SW 1271 (cell line): ENCODE measurements around the gene TREX2.

ENCODE experiments used
- DNase-seq, 2 experiments: peaks; one replicate each; lab custom pipeline; 2025; lab: John Stamatoyannopoulos, UW

The TREX2 gene

DNA sequence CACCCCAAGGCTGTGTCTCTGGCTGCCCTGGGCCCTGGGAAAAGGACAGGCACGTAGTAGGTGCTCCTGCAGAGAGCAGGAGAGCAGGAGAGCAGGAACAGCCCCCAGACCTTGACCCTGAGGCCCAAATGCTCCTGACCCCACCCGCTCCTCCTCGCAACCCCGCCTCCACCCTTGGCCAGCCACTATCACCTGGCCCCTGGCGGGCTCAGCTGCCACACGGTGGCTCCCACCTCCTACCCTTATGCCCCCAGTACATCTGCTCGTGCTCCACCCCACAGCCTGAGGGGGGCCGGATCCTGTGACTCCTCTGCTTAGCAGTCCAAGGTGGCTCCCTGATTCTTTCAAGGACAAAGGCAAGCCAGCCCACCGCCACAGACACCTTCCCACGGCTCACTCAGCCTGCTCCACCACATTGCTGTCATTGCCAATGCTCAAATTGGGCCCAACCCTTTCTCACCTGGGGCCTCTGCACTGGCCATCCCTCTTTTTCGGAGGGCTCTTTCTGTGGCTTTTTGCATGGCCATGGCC lies 30.0 kb upstream of the TREX2 start:
- no peak for DNase-seq

DNA sequence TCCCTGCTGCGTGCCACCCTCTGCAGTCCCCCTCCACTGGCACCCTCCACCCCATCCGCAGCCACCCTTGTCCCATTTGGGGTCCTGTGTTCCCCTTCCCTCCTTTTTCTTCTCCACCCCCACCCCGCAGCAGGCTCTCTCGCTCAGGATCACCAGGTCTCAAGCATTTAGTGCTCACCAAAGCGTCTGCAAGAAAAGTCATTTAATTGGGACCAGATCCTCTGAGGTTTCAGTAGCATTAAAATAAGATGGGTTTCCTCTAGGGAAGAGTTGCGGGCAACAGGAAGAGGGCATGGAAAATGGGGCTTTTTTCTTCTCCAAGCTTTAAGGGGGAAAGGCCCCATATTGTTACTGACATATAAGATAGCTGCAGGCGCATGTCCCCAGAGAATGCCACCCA lies 29.4 kb upstream of the TREX2 start:
- DNase-seq = no peak

- no peak for DNase-seq
Observed at GRCh38 chrX:153474718-153475117, 28.9 kb upstream of the TREX2 start.

GRCh38 chrX:153474266-153474665 lies 28.4 kb upstream of the TREX2 start:
- DNase-seq = no peak

DNA sequence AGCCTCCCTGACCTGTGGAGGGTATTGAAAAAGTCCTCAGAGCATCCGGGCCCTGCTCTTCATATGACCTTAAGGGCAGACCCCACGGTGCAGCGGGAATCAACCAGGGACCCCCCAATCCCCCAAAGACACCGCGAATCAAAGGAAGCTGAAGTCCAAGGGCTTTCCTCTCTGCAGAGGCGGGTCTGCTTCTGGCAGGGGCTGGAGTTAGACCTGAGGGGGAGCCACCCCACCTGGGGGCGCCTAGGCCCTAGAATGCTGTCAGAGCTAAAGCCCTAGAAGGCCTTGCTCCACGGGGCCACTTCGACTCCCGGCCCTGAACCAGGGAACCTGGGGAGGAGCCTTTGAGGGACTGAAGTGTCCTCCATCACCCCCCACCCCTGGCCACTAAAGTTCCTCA lies 27.3 kb upstream of the TREX2 start:
- no peak for DNase-seq

DNA sequence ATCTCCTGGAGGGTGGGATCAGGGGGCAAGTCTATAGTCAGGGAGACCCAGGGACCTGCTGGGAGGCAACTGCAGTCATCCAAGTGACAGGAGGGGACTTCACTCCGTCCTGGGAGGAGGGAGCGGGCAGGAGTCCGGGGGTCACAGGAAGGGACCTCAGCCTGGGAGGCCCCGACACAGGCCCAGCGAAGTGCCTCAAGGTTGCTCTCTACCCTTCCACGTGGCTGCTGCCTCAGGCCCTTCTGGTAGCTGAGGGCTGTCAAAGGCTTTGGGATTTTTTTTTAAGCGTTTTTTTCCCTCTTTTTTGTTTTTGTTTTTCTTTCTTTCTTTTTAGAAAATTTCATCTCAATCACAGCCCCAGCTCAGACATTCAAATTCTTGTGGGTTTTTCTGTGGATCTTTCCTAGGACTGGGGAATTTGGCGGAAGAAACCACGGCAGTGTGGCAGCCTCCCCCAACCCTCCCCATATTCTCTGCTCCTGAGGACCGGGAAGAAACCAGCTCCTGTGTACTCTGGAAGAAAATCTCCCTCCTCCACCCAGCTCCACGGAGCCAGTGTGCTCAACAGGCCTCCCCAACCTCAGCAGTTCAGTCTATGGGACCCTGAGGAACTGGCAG lies 25.9 kb upstream of the TREX2 start:
- DNase-seq = no peak

DNA sequence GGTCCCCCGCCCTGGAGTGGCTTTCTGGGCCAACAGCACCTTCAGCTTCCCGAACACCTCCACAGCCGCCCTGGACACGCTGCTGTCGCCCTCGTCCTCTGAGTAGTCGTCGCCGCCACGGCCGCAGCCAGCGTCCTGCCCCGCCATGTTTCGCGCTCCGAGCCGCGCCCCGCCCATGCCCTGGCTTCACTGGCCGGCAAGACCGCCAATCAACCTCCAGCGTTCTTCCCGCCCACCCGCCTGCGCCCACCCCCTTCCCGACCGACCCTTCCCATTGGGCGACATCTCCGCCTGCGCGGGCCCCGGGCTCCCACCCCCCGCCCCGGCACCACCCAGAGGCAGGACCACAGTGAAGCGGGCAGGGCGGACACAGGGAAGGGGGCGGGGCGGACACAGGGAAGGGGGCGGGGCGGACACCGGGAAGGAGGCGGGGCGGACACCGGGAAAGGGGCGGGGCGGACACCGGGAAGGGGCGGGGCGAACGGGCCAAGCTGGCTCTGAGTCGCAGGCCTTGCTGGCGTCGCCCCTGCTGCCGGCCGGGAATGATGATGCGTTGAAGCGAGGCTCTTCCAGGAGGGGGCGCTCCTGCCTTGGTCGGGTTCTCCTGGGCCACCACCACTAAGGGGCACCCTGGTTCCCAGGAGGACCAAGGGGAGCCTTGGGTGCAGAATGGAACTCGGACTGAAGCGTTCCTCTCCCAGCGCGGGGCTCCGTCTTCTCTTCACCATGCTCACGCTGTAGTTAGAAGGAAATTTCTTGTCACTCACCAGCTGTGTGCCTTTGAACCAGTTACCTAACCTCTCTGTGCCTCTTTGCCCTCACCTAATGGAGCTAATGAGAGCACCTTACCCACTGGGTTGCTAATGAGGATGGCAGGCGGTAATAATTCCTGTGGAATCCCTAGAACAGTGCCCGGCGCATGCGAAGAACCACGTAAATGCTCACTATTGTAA lies 24.8 kb upstream of the TREX2 start, which contains the start of gene HAUS7:
Gene HAUS7 (minus strand): TSS at position 166 of the 953 bp plus-strand sequence. CDS start 19 bp downstream, at position 147.
- peak; percentile 61 to 93 for DNase-seq

GRCh38 chrX:153469811-153470410 lies 24.1 kb upstream of the TREX2 start:
- peak in 1 of 2 experiments; percentile 40 for DNase-seq

GRCh38 chrX:153468008-153468580 lies 22.2 kb upstream of the TREX2 start:
- DNase-seq = no peak

DNA sequence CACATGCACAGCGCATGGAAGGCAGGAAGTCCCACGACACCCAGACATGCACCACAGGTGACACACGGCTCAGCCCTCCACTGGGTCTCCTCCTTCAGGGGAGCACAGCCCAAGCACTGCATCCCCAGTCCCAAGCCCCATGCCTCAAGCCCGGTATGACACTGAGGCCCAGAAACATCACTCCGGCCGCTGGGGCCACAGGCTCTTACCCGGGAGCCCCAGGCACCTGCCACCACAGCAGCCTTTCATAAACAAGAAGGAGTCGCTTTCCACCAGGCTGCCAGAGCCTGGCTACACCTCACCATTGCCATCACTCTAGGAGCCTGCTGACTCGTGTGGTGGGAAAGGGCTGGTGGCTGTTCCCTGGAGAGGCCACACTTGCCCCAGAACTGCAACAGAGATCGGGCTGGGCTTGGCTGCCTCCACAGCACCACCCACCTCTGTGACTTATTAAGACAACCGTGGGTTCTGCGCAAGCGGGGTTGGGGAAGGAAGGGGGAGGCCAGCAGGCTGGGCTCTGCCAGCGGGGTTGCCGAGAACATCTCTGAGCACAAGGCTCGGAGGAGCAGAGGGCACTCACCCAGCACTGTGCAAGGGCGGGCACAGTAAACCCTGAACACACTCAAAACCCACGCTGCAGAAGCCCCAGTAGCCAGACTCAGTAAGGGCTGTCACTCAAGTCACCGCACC lies 20.0 kb upstream of the TREX2 start:
- no peak for DNase-seq

DNA sequence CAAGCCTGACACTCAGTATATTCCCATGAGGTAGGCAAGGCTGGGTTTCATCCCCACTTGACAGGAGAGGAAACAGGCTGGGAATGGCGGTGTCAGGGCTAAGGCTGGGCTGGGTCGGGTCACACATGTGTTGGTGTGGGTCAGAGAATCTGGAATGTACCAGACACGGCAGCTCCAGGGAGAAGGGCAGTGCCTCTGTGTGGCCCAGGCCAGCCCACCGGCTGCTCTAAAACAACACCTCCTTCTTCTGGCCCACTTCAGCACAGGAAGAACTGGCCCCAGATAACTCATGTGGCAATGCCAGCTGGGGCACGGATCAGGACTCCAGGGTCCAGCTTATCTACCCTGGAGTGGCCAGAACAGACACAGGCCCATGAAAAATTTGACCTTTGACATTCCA lies 18.3 kb upstream of the TREX2 start:
- no peak for DNase-seq

- DNase-seq = no peak
Observed at GRCh38 chrX:153463556-153463955, 17.7 kb upstream of the TREX2 start.

DNA sequence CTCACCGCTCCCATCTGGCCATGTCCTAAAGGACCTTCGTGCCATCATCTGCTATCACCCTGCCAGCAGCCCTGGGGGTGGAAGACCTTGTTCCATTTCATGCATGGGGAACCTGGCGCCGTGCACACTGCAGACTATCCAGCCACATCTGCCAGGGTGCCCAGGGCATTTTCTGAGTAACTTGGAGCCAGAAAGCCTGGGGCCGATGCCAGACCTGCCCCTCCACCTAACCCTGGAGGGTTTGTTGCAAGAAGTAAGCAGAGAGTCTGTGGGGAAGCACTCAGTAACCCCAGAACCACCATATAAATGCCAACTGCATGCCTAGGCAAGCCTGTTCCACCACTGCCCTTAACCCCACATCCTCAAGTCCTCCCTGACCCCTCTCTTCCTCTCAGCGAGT lies 17.2 kb upstream of the TREX2 start:
- no peak for DNase-seq

GRCh38 chrX:153462291-153462690 lies 16.4 kb upstream of the TREX2 start:
- DNase-seq = no peak

GRCh38 chrX:153460826-153461225 lies 15.0 kb upstream of the TREX2 start:
- DNase-seq = peak in 1 of 2 experiments; percentile 21

- DNase-seq = peak in 1 of 2 experiments; percentile 1
Observed at GRCh38 chrX:153459986-153460385, 14.1 kb upstream of the TREX2 start.

DNA sequence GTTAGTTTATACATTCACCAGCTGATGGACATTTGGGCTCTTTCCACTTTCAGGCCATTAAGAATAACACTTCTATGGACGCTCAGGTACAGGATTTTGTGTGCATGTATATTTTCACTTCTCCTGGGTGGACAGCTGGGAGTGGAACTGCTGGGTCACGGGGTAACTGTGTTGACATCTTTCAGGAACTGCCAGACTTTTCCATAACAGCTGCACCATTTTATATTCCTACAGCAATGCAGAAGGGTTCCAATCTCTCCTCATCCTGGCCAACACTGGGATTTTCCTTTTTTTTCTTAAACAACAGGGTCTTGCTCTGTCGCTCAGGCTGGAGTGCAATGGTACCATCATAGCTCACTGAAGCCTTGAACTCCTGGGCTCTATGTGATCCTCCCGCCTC lies 12.6 kb upstream of the TREX2 start:
- no peak for DNase-seq

GRCh38 chrX:153457827-153458466 lies 12.1 kb upstream of the TREX2 start:
- DNase-seq = no peak

GRCh38 chrX:153457136-153457825 lies 11.4 kb upstream of the TREX2 start:
- no peak for DNase-seq

DNA sequence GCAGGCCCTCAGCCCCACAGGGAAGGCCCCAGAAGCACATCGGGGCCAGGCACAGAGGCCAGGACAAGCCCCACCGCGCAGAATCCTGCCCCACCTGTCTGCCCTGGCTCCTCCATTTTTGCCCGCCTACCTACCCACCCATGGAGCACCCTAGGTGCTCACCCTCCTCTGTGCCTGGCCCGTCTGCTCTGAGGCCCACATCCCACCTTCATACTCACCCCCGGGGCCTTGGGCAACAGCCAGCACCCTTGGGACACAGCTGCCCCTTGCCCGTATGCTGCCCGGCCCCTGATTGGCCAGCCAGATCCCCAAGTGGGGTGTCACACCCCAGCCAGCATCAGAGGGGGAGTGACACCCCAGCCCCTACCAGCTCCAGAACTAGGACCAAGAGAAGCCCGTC lies 10.8 kb upstream of the TREX2 start:
- no peak for DNase-seq
